Measurements from ENCODE around the gene CNTROB. TPM values are rescaled to one million over a fixed set of nuclear protein-coding genes. Genes with fewer than 3 reads are reported as not detected.

The CNTROB gene
- total RNA-seq, 4 donors from 2014 or later: 22.7 to 62.1 (median 31.6) TPM

DNA sequence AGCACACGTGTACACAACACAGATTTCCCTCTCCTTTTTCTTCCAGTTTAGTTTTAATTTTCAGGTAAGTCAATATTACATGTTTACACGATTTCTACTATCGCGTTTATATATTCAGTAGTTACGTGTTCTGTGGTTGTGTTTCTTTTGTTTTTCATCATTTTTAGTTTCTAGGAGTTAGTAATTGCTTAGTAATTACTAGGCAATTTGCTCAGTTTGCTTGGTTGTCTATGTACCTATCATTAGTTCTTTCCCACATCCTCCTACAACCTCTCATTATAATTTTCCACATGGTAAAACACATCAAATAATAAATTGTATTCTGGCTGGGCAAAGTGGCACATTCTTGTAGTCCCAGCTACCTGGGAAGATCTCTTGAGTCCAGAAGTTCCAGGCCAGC is 45.8 kb downstream of the CNTROB start:
- DNase-seq: no peak
- no peaks in the 10 kb centered on the region for H3K27me3 ChIP-seq
- H3K36me3 ChIP-seq: no peaks in the 10 kb centered on the region
- H3K4me3 ChIP-seq: no peak overlapping the region
- intact Hi-C loops (cut with DNase I; ENCODE audit: low total_unique reads): no loop called here
- WGBS, 2 donors (ENCODE audit: low coverage in 1 of 2): 76 to 92% methylated on average over 5 of the region's 5 CpGs
- in situ Hi-C loops (cut with MboI; ENCODE audit: low pct_ligation_motif_present in 1 of 4, low pct_unique_long_range_greater_than_20kb in 1 of 4, low sequenced_read_pairs in 3 of 4): loop anchor here in 2 of 4 donors (25.0 kb wide), 1 partner anchor 116 kb away; the partner anchor contains the start of genes CYB5D1 (in 2 of the 2), NAA38 (in 2 of the 2) and TMEM88 (in 2 of the 2)
- TF ChIP-seq POLR2AphosphoS5 (IDR thresholded peaks at IDR 0.05) (no peak), EP300 (IDR thresholded peaks at IDR 0.05; ENCODE audit: low read depth) (no peak), POLR2A (IDR thresholded peaks at IDR 0.05) (no peak)
- TF ChIP-seq, protein P1, sequence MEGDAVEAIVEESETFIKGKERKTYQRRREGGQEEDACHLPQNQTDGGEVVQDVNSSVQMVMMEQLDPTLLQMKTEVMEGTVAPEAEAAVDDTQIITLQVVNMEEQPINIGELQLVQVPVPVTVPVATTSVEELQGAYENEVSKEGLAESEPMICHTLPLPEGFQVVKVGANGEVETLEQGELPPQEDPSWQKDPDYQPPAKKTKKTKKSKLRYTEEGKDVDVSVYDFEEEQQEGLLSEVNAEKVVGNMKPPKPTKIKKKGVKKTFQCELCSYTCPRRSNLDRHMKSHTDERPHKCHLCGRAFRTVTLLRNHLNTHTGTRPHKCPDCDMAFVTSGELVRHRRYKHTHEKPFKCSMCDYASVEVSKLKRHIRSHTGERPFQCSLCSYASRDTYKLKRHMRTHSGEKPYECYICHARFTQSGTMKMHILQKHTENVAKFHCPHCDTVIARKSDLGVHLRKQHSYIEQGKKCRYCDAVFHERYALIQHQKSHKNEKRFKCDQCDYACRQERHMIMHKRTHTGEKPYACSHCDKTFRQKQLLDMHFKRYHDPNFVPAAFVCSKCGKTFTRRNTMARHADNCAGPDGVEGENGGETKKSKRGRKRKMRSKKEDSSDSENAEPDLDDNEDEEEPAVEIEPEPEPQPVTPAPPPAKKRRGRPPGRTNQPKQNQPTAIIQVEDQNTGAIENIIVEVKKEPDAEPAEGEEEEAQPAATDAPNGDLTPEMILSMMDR (IDR thresholded peaks at IDR 0.05): no peak
- peaks cover 17 to 19% of the 10 kb centered on the region in 2 donors for H3K9me3 ChIP-seq
- peaks cover 0 to 10% (median 4%) of the 10 kb centered on the region in 4 donors for H3K4me1 ChIP-seq
- no peak overlapping the region for H3K27ac ChIP-seq

DNA sequence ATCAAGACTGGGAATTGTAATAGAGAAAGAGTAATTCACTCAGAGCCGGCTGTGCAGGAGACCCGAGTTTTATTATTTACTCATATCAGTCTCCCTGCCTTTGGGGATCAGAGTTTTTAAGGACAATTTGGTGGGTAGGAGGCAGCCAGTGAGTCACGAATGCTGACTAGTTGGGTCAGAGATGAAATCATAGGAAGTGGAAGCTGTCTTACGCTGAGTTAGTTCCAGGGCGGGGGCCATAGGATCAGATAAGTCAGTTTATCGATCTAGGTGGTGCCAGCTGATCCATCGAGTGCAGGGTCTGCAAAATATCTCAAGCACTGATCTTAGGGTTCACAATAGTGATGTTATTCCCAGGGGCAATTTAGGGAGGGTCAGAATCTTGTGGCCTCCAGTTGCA is 50.2 kb downstream of the CNTROB start:
- H3K27me3 ChIP-seq: no peaks in the 10 kb centered on the region
- H3K4me3 ChIP-seq: no peak overlapping the region
- H3K9me3 ChIP-seq: no peaks in the 10 kb centered on the region
- in situ Hi-C loops (cut with MboI; ENCODE audit: low pct_ligation_motif_present in 1 of 4, low pct_unique_long_range_greater_than_20kb in 1 of 4, low sequenced_read_pairs in 3 of 4): loop anchor here in 3 of 4 donors (10.0 to 25.0 kb wide), 2 partner anchors 57 to 120 kb away; partner anchors contain the start of genes CYB5D1 (in 2 of the 3), NAA38 (in 2 of the 3), TMEM88 (in 2 of the 3) and KCNAB3 (in 1 of the 3)
- intact Hi-C loops (cut with DNase I; ENCODE audit: low total_unique reads): loop anchor here (5.0 kb wide), 1 partner anchor 110 kb away; no protein-coding TSS in a partner anchor
- peaks cover 0 to 3% (median under 1%) of the 10 kb centered on the region in 4 donors for H3K4me1 ChIP-seq
- TF ChIP-seq EP300 (IDR thresholded peaks at IDR 0.05; ENCODE audit: low read depth) (no peak), POLR2AphosphoS5 (IDR thresholded peaks at IDR 0.05) (no peak), POLR2A (IDR thresholded peaks at IDR 0.05) (no peak)
- TF ChIP-seq, protein P1 (IDR thresholded peaks at IDR 0.05): no peak
- no peak overlapping the region for H3K27ac ChIP-seq
- DNase-seq: no peak
- no peaks in the 10 kb centered on the region for H3K36me3 ChIP-seq
- WGBS, 2 donors (ENCODE audit: low coverage in 1 of 2): 79 to 93% methylated on average over 3 to 7 of the region's 7 CpGs

DNA sequence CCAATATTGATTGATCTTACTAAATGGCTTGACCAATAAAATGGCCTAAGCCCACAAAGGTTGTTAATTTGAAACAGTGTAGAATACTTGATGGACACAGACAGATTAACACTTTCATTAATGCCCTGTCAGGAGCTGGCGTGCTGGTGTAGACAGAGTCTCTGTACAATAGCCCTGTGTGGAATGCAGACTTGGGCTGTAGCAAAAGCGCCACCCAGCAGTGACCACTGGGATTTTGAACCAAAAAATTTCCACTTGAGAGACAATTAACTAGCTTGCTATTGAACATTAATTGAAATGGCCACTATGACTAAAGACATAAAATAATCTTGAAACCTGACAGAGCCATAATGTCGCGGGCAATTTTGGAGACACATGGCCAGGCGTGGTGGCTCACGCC is 50.7 kb downstream of the CNTROB start:
- DNase-seq: no peak
- no peaks in the 10 kb centered on the region for H3K4me1 ChIP-seq
- in situ Hi-C loops (cut with MboI; ENCODE audit: low pct_ligation_motif_present in 1 of 4, low pct_unique_long_range_greater_than_20kb in 1 of 4, low sequenced_read_pairs in 3 of 4) (loop anchor here in 3 of 4 donors (10.0 to 25.0 kb wide), 2 partner anchors 58 to 120 kb away; partner anchors contain the start of genes CYB5D1 (in 2 of the 3), NAA38 (in 2 of the 3), TMEM88 (in 2 of the 3) and KCNAB3 (in 1 of the 3)), intact Hi-C loops (cut with DNase I; ENCODE audit: low total_unique reads) (loop anchor here (5.0 kb wide), 1 partner anchor 110 kb away; no protein-coding TSS in a partner anchor)
- H3K27me3 ChIP-seq: no peaks in the 10 kb centered on the region
- H3K36me3 ChIP-seq: no peaks in the 10 kb centered on the region
- no peak overlapping the region for H3K27ac ChIP-seq
- WGBS, 2 donors (ENCODE audit: low coverage in 1 of 2): 91 to 100% methylated on average over 1 to 6 of the region's 6 CpGs
- H3K9me3 ChIP-seq: no peaks in the 10 kb centered on the region
- TF ChIP-seq POLR2AphosphoS5 (IDR thresholded peaks at IDR 0.05) (no peak), POLR2A (IDR thresholded peaks at IDR 0.05) (no peak), EP300 (IDR thresholded peaks at IDR 0.05; ENCODE audit: low read depth) (no peak)
- TF ChIP-seq, protein P1 (IDR thresholded peaks at IDR 0.05): no peak
- H3K4me3 ChIP-seq: no peak overlapping the region

DNA sequence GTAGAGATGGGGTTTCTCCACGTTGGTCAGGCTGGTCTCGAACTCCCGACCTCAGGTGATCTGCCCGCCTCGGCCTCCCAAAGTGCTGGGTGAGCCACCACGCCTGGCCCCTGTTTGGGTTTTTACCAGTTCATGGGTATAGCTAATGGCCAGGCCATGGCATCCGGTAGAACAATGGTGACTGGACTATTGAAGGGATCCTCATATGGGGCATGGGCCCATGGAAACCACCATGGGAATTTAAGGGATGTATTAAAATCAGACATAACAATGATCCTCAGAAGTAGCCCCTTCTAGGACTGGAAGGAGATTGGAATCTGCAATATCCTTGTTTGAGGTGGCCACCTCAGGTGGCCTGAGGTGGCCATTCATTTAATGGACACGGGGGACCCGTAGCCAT is 52.9 kb downstream of the CNTROB start:
- in situ Hi-C loops (cut with MboI; ENCODE audit: low pct_ligation_motif_present in 1 of 4, low pct_unique_long_range_greater_than_20kb in 1 of 4, low sequenced_read_pairs in 3 of 4): loop anchor here (5.0 to 25.0 kb wide), 3 partner anchors 60 to 123 kb away; partner anchors contain the start of genes CYB5D1 (in 2 of the 4), NAA38 (in 2 of the 4), TMEM88 (in 2 of the 4) and KCNAB3 (in 1 of the 4)
- WGBS, 2 donors (ENCODE audit: low coverage in 1 of 2): 85% methylated on average over 9 of the region's 9 CpGs; no CpG with 5 or more reads in 1 of the 2 donors

More for the DNA sequence above, 52.9 kb downstream of the CNTROB start:
- TF ChIP-seq EP300 (IDR thresholded peaks at IDR 0.05; ENCODE audit: low read depth): no peak
- no peak for TF ChIP-seq POLR2AphosphoS5 (IDR thresholded peaks at IDR 0.05)
- TF ChIP-seq, protein P1 (IDR thresholded peaks at IDR 0.05): no peak
- TF ChIP-seq POLR2A (IDR thresholded peaks at IDR 0.05): no peak
- Histone ChIP-seq H3K27me3 (no peaks in the 10 kb centered on the region), H3K4me1 (peaks cover 0 to 7% (median 3%) of the 10 kb centered on the region in 4 donors), H3K4me3 (no peak overlapping the region), H3K9me3 (no peaks in the 10 kb centered on the region), H3K27ac (no peak overlapping the region), H3K36me3 (no peaks in the 10 kb centered on the region)
- intact Hi-C loops (cut with DNase I; ENCODE audit: low total_unique reads): loop anchor here (5.0 kb wide), 2 partner anchors 113 to 123 kb away; no protein-coding TSS in a partner anchor
- DNase-seq: no peak

Data from transverse colon (tissue), 4 donors.